ENCODE data around the gene SLCO3A1. TPM values are rescaled to one million over a fixed set of nuclear protein-coding genes. Genes with fewer than 3 reads are reported as not detected.

The SLCO3A1 gene
- total RNA-seq, 1 experiment from 2014 or later = 37.8 TPM

- Histone ChIP-seq H3K9me2 (ENCODE audit: insufficient read depth) (no peaks in the 10 kb centered on the region), H3K4me3 (no peak overlapping the region), H4K20me1 (ENCODE audit: insufficient read depth) (no peaks in the 10 kb centered on the region), H3F3A (ENCODE audit: insufficient read depth, low read depth) (no peaks in the 10 kb centered on the region), H3K79me2 (ENCODE audit: low read depth) (no peaks in the 10 kb centered on the region), H3K27me3 (ENCODE audit: insufficient read depth, low read depth) (no peaks in the 10 kb centered on the region), H3K4me1 (replicated peaks; ENCODE audit: insufficient read depth) (no peaks in the 10 kb centered on the region), H3K36me3 (ENCODE audit: low read depth) (no peaks in the 10 kb centered on the region), H3K9me3 (ENCODE audit: insufficient read depth, low read depth) (no peaks in the 10 kb centered on the region), H2AFZ (no peak overlapping the region), H3K27ac (no peak overlapping the region), H3K4me2 (no peak overlapping the region)
- intact Hi-C loops (cut with micrococcal nuclease; ENCODE audit: unreplicated experiment) = no loop called here
- no peak for DNase-seq
- no TSS peak for BruUV-seq (replicated peaks)
- POLR2A ChIA-PET (ENCODE audit: unreplicated experiment) = no interaction called here
- TF ChIP-seq CTCF (conservative IDR thresholded peaks at IDR 0.05) = no peak
- TF ChIP-seq EZH2 (IDR thresholded peaks at IDR 0.05; ENCODE audit: low read depth) = no peak
- CTCF ChIA-PET = no interaction called here
Observed at GRCh38 chr15:91826443-91826842, 27.1 kb upstream of the SLCO3A1 start.

- Histone ChIP-seq H3K27me3 (ENCODE audit: insufficient read depth, low read depth) (no peaks in the 10 kb centered on the region), H3K79me2 (ENCODE audit: low read depth) (no peaks in the 10 kb centered on the region), H3K4me2 (no peak overlapping the region), H4K20me1 (ENCODE audit: insufficient read depth) (no peaks in the 10 kb centered on the region), H3K36me3 (ENCODE audit: low read depth) (no peaks in the 10 kb centered on the region), H3K4me3 (no peak overlapping the region), H3K9me2 (ENCODE audit: insufficient read depth) (no peaks in the 10 kb centered on the region), H2AFZ (no peak overlapping the region), H3K4me1 (replicated peaks; ENCODE audit: insufficient read depth) (no peaks in the 10 kb centered on the region), H3K9me3 (ENCODE audit: insufficient read depth, low read depth) (no peaks in the 10 kb centered on the region), H3F3A (ENCODE audit: insufficient read depth, low read depth) (no peaks in the 10 kb centered on the region), H3K27ac (no peak overlapping the region)
- intact Hi-C loops (cut with micrococcal nuclease; ENCODE audit: unreplicated experiment) = no loop called here
- DNase-seq = no peak
- ChIA-PET POLR2A (ENCODE audit: unreplicated experiment) (no interaction called here), CTCF (no interaction called here)
- BruUV-seq (replicated peaks) = no TSS peak
- TF ChIP-seq EZH2 (IDR thresholded peaks at IDR 0.05; ENCODE audit: low read depth) (no peak), CTCF (conservative IDR thresholded peaks at IDR 0.05) (no peak)
Observed at GRCh38 chr15:91833056-91833455, 20.5 kb upstream of the SLCO3A1 start.

GRCh38 chr15:91839867-91840266 lies 13.6 kb upstream of the SLCO3A1 start:
- no TSS peak for BruUV-seq (replicated peaks)
- H3K9me3 ChIP-seq (ENCODE audit: insufficient read depth, low read depth) = no peaks in the 10 kb centered on the region
- H3K36me3 ChIP-seq (ENCODE audit: low read depth) = no peaks in the 10 kb centered on the region
- DNase-seq = no peak
- CTCF ChIA-PET = no interaction called here
- no peak for TF ChIP-seq EZH2 (IDR thresholded peaks at IDR 0.05; ENCODE audit: low read depth)
- no peak for TF ChIP-seq CTCF (conservative IDR thresholded peaks at IDR 0.05)
- no peaks in the 10 kb centered on the region for H3K9me2 ChIP-seq (ENCODE audit: insufficient read depth)
- H3K4me3 ChIP-seq = no peak overlapping the region
- H3K27ac ChIP-seq = no peak overlapping the region
- H4K20me1 ChIP-seq (ENCODE audit: insufficient read depth) = no peaks in the 10 kb centered on the region
- no peak overlapping the region for H2AFZ ChIP-seq
- intact Hi-C loops (cut with micrococcal nuclease; ENCODE audit: unreplicated experiment) = loop anchor here (5.0 kb wide), 1 partner anchor 128 kb away; no protein-coding TSS in a partner anchor
- no peaks in the 10 kb centered on the region for H3F3A ChIP-seq (ENCODE audit: insufficient read depth, low read depth)
- H3K27me3 ChIP-seq (ENCODE audit: insufficient read depth, low read depth) = no peaks in the 10 kb centered on the region
- H3K4me1 ChIP-seq (replicated peaks; ENCODE audit: insufficient read depth) = no peaks in the 10 kb centered on the region
- no peaks in the 10 kb centered on the region for H3K79me2 ChIP-seq (ENCODE audit: low read depth)
- H3K4me2 ChIP-seq = no peak overlapping the region
- POLR2A ChIA-PET (ENCODE audit: unreplicated experiment) = interaction anchor here (0.6 kb wide), 1 partner anchor 104 kb away, joined by 7 read pairs; no protein-coding TSS in a partner anchor

Data from PC-9 (cell line).